Non-pigmented ciliary epithelial cell (primary cell): ENCODE measurements around the gene RUFY4.
A peak's percentile ranks its signal among the peaks of the same experiment; 100 is the strongest.
"Not testable (repeated sequence)": the region's sequence is repeated elsewhere in the genome, so short reads cannot be mapped to it uniquely, and the experiment has no call there.

ENCODE experiments used
- DNase-seq: peaks from one replicate; pipeline ENCODE4 v3.0.0-alpha.2; 2010; ENCODE audit warnings: low read depth

RUFY4 gene

GRCh38 chr2:218086478-218086877, 17.4 kb downstream of the RUFY4 start:
- DNase-seq = no peak

- no peak for DNase-seq
Measured at GRCh38 chr2:218089259-218089658, 20.2 kb downstream of the RUFY4 start.

- no peak for DNase-seq
Measured at GRCh38 chr2:218091746-218092145, 22.7 kb downstream of the RUFY4 start.

- DNase-seq = no peak
Measured at GRCh38 chr2:218093879-218094278, 24.8 kb downstream of the RUFY4 start.

- DNase-seq = no peak
Measured at GRCh38 chr2:218095853-218096252, 26.8 kb downstream of the RUFY4 start.

- DNase-seq = no peak
Measured at GRCh38 chr2:218097975-218098374, 28.9 kb downstream of the RUFY4 start.

GRCh38 chr2:218108834-218109233, 39.8 kb downstream of the RUFY4 start:
- DNase-seq = not testable (repeated sequence)

- not testable (repeated sequence) for DNase-seq
Measured at GRCh38 chr2:218121789-218122188, 52.7 kb downstream of the RUFY4 start.

- DNase-seq = not testable (repeated sequence)
Measured at GRCh38 chr2:218122286-218122685, 53.2 kb downstream of the RUFY4 start.

GRCh38 chr2:218123986-218124385, 54.9 kb downstream of the RUFY4 start:
- DNase-seq = peak; percentile 0

GRCh38 chr2:218125095-218125494, 56.0 kb downstream of the RUFY4 start:
- DNase-seq = no peak

- DNase-seq = no peak
Measured at GRCh38 chr2:218125626-218126080, 56.6 kb downstream of the RUFY4 start, which contains the start of gene CXCR2. CXCR2 (plus strand) TSS chr2:218126028; CDS start chr2:218134802, 8,774 bp downstream.

GRCh38 chr2:218127929-218128455, 58.9 kb downstream of the RUFY4 start:
- no peak for DNase-seq

- no peak for DNase-seq
Measured at GRCh38 chr2:218128781-218129457, 59.9 kb downstream of the RUFY4 start.

- DNase-seq = no peak
Measured at GRCh38 chr2:218129458-218130135, 60.5 kb downstream of the RUFY4 start.

GRCh38 chr2:218130377-218130776, 61.3 kb downstream of the RUFY4 start:
- DNase-seq = no peak

GRCh38 chr2:218130822-218131221, 61.8 kb downstream of the RUFY4 start:
- DNase-seq = no peak

- DNase-seq = no peak
Measured at GRCh38 chr2:218137514-218137913, 68.5 kb downstream of the RUFY4 start.

- DNase-seq = no peak
Measured at GRCh38 chr2:218138047-218138446, 69.0 kb downstream of the RUFY4 start.
